Spleen (tissue), 11 donors: ENCODE results near the gene ZNF568. TPM values are rescaled to one million over a fixed set of nuclear protein-coding genes. Genes with fewer than 3 reads are reported as not detected.
A peak's percentile ranks its signal among the peaks of the same experiment; 100 is the strongest.

Experiments
- DNase-seq: peaks from one replicate; pipeline ENCODE4 v3.0.0-alpha.2; 2020
- H3K27ac ChIP-seq, 8 donors: fragments of 200-600 bp; sonication (generic) in 7 of 8; 1 replicate in 4 of 8; 2 replicates in 4 of 8; pipeline versions ENCODE4 v1.5.0 to v1.8.0; 2016 to 2021; ENCODE audit warnings: inconsistent platforms in 4 of 8, mild to moderate bottlenecking in 4 of 8, moderate library complexity in 1 of 8
- H3K27me3 ChIP-seq, 7 donors: fragments of 200-600 bp; sonication (generic) in 6 of 7; replicated peaks in 1 of 7; 1 replicate in 4 of 7; 2 replicates in 3 of 7; pipeline versions ENCODE4 v1.5.0 to v1.8.0; 2016 to 2021; ENCODE audit warnings: inconsistent platforms in 3 of 7, mild to moderate bottlenecking in 1 of 7
- H3K36me3 ChIP-seq, 6 donors: fragments of 200-600 bp; sonication (generic) in 5 of 6; 1 replicate in 4 of 6; 2 replicates in 2 of 6; pipeline versions ENCODE4 v1.5.0 to v1.8.0; 2016 to 2021; ENCODE audit warnings: inconsistent platforms in 2 of 6
- H3K4me1 ChIP-seq, 6 donors: fragments of 200-600 bp; sonication (generic) in 5 of 6; 1 replicate in 3 of 6; 2 replicates in 3 of 6; pipeline versions ENCODE4 v1.5.0 to v1.8.0; 2016 to 2021; ENCODE audit warnings: inconsistent platforms in 3 of 6
- H3K4me3 ChIP-seq, 8 donors: fragments of 200-600 bp; sonication (generic) in 7 of 8; 1 replicate in 4 of 8; 2 replicates in 4 of 8; pipeline versions ENCODE4 v1.5.0 to v1.8.0; 2016 to 2021; ENCODE audit warnings: inconsistent platforms in 4 of 8, mild to moderate bottlenecking in 4 of 8, moderate library complexity in 2 of 8
- H3K9me3 ChIP-seq, 8 donors: fragments of 200-600 bp; sonication (generic) in 7 of 8; 1 replicate in 4 of 8; 2 replicates in 4 of 8; pipeline versions ENCODE4 v1.5.0 to v1.8.0; 2016 to 2021; ENCODE audit warnings: inconsistent platforms in 4 of 8
- POLR2A ChIP-seq, 3 donors: fragments of 450-650 bp; IDR thresholded peaks; one replicate each; pipeline ENCODE4 v1.5.1; 2017; ENCODE audit warnings: antibody characterized with exemption in 3 of 3, mild to moderate bottlenecking in 1 of 3
- POLR2AphosphoS5 ChIP-seq, 3 donors: sonication (generic); formaldehyde crosslinking; IDR thresholded peaks; one replicate each; pipeline ENCODE4 v1.5.1; 2017; ENCODE audit warnings: antibody characterized with exemption in 3 of 3
- WGBS, 5 donors: extraction: QIAGEN DNeasy Blood & Tissue Kit in 3 of 5; methylation state at CpG; one replicate each; pipeline versions ENCODE4 v1.1.5 to v1.1.7; 2013 to 2018; 5-methylcytosine and 5-hydroxymethylcytosine counted together
- intact Hi-C: fragments of 100-400 bp; cut with DNase I; formaldehyde crosslinking; loops from one replicate; pipeline ENCODE4 v1.15.0; 2023; ENCODE audit warnings: low total_unique reads
- polyA plus RNA-seq, 3 donors: library from polyadenylated mRNA; stranded (reverse); fragments of 200-250 nt; gene quantifications; one replicate each; pipeline ENCODE4 v1.2.1, GENCODE V29; 2013
- total RNA-seq, 7 donors: library from RNA; depleted of rRNA in 3 of 7; stranded (reverse); fragments of >200 nt in 3 of 7; fragmentation: NEBNext Ultra II Directional in 4 of 7; extraction: Animal tissue kit (Norgen Biotek cat#: 25700) in 4 of 7; gene quantifications; one replicate each; pipeline versions ENCODE4 v1.1.0 to v1.2.1, GENCODE V29; 2016 to 2021
- TF ChIP-seq, protein P1 (sequence below), 11 experiments: fragments of 200-600 bp in 7 of 11; fragments of 450-650 bp in 4 of 11; sonication (generic) in 4 of 11; IDR thresholded peaks in 8 of 11; conservative IDR thresholded peaks in 3 of 11; 1 replicate in 7 of 11; 2 replicates in 4 of 11; pipeline versions ENCODE4 v1.4.0 to v1.8.0; 2016 to 2021; ENCODE audit warnings: antibody characterized with exemption in 11 of 11, inconsistent platforms in 4 of 11, mild to moderate bottlenecking in 1 of 11
- donor health status: healthy with polysubstance abuse.
- donor health status: DM: no; HTN: no; CAD: no; lungs with moderate emphysema.
- donor health status: DM: no; HTN: no; CAD: no.
- donor health status: Bipolar disorder and iron deficiency.
- donor health status: healthy.
- donor health status: DM: no; HTN: no; CAD: no.
- donor health status: DM: yes; HTN: yes; CAD: no.

ZNF568 gene
- total and polyA plus RNA-seq, 10 donors: 2.7 to 16.8 (median 11.2) TPM

DNA sequence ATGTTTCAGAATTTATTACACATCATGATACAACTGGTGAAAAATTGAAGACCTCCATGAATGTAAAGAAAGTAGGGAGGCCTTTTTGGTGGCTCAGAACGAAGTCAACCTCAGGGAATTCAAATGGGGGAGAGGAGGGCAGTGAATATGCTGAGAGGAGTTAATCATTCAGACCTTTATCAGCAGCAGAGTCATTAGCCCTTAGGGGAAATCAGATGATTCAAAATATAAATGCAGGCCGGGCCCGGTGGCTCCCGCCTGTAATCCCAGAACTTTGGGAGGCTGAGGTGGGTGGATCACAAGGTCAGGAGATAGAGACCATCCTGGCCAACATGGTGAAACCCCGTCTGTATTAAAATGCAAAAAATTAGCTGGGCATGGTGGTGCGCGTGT, 81.7 kb downstream of the ZNF568 start:
- WGBS, 5 donors: 86 to 92% (median 90%) methylated on average over 7 of the region's 7 CpGs
- no peak overlapping the region for H3K27ac ChIP-seq
- no peak overlapping the region for H3K4me3 ChIP-seq
- no peaks in the 10 kb centered on the region for H3K27me3 ChIP-seq
- peaks cover 7 to 53% (median 43%) of the 10 kb centered on the region in 6 donors for H3K36me3 ChIP-seq
- intact Hi-C loops: no loop called here
- H3K9me3 ChIP-seq: peaks cover 0 to 100% (median 96%) of the 10 kb centered on the region in 8 donors
- no peaks in the 10 kb centered on the region for H3K4me1 ChIP-seq
- TF ChIP-seq POLR2A (IDR thresholded peaks at IDR 0.05) (no peak), POLR2AphosphoS5 (IDR thresholded peaks at IDR 0.05) (no peak)
- TF ChIP-seq, protein P1, sequence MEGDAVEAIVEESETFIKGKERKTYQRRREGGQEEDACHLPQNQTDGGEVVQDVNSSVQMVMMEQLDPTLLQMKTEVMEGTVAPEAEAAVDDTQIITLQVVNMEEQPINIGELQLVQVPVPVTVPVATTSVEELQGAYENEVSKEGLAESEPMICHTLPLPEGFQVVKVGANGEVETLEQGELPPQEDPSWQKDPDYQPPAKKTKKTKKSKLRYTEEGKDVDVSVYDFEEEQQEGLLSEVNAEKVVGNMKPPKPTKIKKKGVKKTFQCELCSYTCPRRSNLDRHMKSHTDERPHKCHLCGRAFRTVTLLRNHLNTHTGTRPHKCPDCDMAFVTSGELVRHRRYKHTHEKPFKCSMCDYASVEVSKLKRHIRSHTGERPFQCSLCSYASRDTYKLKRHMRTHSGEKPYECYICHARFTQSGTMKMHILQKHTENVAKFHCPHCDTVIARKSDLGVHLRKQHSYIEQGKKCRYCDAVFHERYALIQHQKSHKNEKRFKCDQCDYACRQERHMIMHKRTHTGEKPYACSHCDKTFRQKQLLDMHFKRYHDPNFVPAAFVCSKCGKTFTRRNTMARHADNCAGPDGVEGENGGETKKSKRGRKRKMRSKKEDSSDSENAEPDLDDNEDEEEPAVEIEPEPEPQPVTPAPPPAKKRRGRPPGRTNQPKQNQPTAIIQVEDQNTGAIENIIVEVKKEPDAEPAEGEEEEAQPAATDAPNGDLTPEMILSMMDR (IDR thresholded peaks at IDR 0.05 in 8 of 11, conservative IDR thresholded peaks at IDR 0.05 in 3 of 11): no peak
- DNase-seq: no peak

DNA sequence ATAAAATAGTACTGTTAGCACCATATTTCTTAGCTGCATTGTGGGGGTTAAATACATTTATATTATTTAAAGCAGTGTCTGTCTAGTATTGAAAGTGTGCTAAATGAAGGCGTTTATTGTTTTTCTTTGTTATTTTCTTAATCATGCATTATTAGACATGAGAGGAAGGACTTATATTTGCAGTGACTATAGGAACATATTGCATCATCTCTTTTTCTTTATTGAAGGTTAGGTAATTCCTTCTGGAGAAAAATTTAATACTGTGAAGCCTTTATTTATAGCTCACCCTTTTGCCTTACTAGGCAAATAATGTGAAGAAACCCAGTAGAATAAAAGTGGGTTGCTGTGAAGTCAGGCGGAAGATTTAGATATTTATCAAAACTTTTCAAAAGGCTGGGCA, 83.2 kb downstream of the ZNF568 start:
- no peak for DNase-seq
- Histone ChIP-seq H3K36me3 (peaks cover 7 to 38% (median 34%) of the 10 kb centered on the region in 6 donors), H3K4me1 (no peaks in the 10 kb centered on the region), H3K9me3 (peaks cover 0 to 100% (median 96%) of the 10 kb centered on the region in 8 donors), H3K4me3 (no peak overlapping the region), H3K27me3 (no peaks in the 10 kb centered on the region), H3K27ac (no peak overlapping the region)
- TF ChIP-seq POLR2A (IDR thresholded peaks at IDR 0.05): no peak
- TF ChIP-seq, protein P1 (IDR thresholded peaks at IDR 0.05 in 8 of 11, conservative IDR thresholded peaks at IDR 0.05 in 3 of 11): no peak
- no peak for TF ChIP-seq POLR2AphosphoS5 (IDR thresholded peaks at IDR 0.05)
- WGBS, 5 donors: 93 to 98% (median 95%) methylated on average over 2 of the region's 2 CpGs
- intact Hi-C loops: no loop called here

DNA sequence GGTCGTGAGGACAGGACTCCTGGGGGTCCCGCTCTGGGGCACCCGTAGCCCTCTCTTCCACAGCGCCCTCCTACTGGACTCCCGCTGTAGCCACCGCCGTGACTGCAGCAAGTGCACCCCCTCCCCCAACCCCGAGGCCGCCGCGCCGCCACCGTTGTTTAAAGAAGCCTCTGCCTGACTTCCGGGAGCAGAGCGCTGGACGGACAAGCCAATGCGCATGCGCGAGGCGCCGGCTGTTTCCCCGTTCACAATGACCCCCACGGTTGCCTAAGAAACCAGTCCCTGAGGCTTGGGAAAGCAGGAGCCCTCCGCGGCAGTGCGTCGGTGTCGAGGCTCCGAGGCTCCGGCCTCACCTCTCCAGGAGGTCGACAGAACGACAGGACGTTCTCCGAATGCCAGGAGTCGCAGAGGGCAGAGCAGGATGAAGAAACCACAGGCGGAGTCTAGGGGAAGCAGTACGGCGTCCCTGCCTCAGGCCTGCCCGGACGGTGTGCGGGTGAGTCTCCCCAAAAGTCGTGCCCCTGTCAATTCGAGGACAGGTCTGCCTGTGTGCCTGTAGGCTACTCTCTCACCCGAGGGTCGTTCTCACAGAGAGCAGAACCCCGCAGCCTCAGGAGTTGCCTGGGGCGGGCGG, 91.6 kb downstream of the ZNF568 start:
- Histone ChIP-seq H3K27me3 (no peaks in the 10 kb centered on the region), H3K27ac (peak overlapping the region in 7 of 8 donors; percentile 5 to 80 (median 65)), H3K9me3 (peaks cover 0 to 99% (median 88%) of the 10 kb centered on the region in 8 donors), H3K36me3 (peaks cover 0 to 27% (median 0%) of the 10 kb centered on the region in 6 donors), H3K4me3 (peak overlapping the region; percentile 21 to 70 (median 40)), H3K4me1 (peaks cover 0 to 18% (median 0%) of the 10 kb centered on the region in 6 donors)
- DNase-seq: peak; percentile 81
- 20 to 46% (median 31%) methylated on average over 31 to 48 of the region's 48 CpGs for WGBS, 5 donors
- intact Hi-C loops: no loop called here
- TF ChIP-seq POLR2AphosphoS5 (IDR thresholded peaks at IDR 0.05) (peak; percentile 55 to 78 (median 72)), POLR2A (IDR thresholded peaks at IDR 0.05) (no peak)
- TF ChIP-seq, protein P1 (IDR thresholded peaks at IDR 0.05 in 8 of 11, conservative IDR thresholded peaks at IDR 0.05 in 3 of 11): no peak

- Histone ChIP-seq H3K4me1 (peaks cover 0 to 18% (median 0%) of the 10 kb centered on the region in 6 donors), H3K27me3 (no peaks in the 10 kb centered on the region), H3K27ac (no peak overlapping the region), H3K36me3 (peaks cover 0 to 48% (median 0%) of the 10 kb centered on the region in 6 donors), H3K4me3 (peak overlapping the region in 1 of 8 donors; percentile 70), H3K9me3 (peaks cover 0 to 99% (median 88%) of the 10 kb centered on the region in 8 donors)
- no peak for DNase-seq
- 94 to 96% (median 95%) methylated on average over 21 to 28 of the region's 28 CpGs for WGBS, 5 donors
- TF ChIP-seq, protein P1 (IDR thresholded peaks at IDR 0.05 in 8 of 11, conservative IDR thresholded peaks at IDR 0.05 in 3 of 11): no peak
- TF ChIP-seq POLR2A (IDR thresholded peaks at IDR 0.05) (no peak), POLR2AphosphoS5 (IDR thresholded peaks at IDR 0.05) (no peak)
- intact Hi-C loops: no loop called here
Observed at GRCh38 chr19:37009871-37010270, 93.7 kb downstream of the ZNF568 start.
